ENCODE results near the gene SF3A2. TPM values are rescaled to one million over a fixed set of nuclear protein-coding genes. Genes with fewer than 3 reads are reported as not detected.

SF3A2 gene
- polyA plus RNA-seq, 1 donor from 2014 or later = 14.4 TPM

- H4K20me1 ChIP-seq (ENCODE audit: insufficient read depth) = no peaks in the 10 kb centered on the region
- no peaks in the 10 kb centered on the region for H3F3A ChIP-seq (ENCODE audit: insufficient read depth, low read length, poor library complexity, severe bottlenecking)
- TF ChIP-seq POLR2AphosphoS5 (IDR thresholded peaks at IDR 0.05) (no peak), SMC3 (conservative IDR thresholded peaks at IDR 0.05; ENCODE audit: poor library complexity) (no peak), EP300 (conservative IDR thresholded peaks at IDR 0.05; ENCODE audit: poor library complexity, severe bottlenecking) (no peak), TAF1 (IDR thresholded peaks at IDR 0.05; ENCODE audit: low read depth) (no peak)
- TF ChIP-seq, protein P1, sequence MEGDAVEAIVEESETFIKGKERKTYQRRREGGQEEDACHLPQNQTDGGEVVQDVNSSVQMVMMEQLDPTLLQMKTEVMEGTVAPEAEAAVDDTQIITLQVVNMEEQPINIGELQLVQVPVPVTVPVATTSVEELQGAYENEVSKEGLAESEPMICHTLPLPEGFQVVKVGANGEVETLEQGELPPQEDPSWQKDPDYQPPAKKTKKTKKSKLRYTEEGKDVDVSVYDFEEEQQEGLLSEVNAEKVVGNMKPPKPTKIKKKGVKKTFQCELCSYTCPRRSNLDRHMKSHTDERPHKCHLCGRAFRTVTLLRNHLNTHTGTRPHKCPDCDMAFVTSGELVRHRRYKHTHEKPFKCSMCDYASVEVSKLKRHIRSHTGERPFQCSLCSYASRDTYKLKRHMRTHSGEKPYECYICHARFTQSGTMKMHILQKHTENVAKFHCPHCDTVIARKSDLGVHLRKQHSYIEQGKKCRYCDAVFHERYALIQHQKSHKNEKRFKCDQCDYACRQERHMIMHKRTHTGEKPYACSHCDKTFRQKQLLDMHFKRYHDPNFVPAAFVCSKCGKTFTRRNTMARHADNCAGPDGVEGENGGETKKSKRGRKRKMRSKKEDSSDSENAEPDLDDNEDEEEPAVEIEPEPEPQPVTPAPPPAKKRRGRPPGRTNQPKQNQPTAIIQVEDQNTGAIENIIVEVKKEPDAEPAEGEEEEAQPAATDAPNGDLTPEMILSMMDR (IDR thresholded peaks at IDR 0.05; ENCODE audit: poor library complexity, severe bottlenecking) = no peak
- TF ChIP-seq, protein P2, sequence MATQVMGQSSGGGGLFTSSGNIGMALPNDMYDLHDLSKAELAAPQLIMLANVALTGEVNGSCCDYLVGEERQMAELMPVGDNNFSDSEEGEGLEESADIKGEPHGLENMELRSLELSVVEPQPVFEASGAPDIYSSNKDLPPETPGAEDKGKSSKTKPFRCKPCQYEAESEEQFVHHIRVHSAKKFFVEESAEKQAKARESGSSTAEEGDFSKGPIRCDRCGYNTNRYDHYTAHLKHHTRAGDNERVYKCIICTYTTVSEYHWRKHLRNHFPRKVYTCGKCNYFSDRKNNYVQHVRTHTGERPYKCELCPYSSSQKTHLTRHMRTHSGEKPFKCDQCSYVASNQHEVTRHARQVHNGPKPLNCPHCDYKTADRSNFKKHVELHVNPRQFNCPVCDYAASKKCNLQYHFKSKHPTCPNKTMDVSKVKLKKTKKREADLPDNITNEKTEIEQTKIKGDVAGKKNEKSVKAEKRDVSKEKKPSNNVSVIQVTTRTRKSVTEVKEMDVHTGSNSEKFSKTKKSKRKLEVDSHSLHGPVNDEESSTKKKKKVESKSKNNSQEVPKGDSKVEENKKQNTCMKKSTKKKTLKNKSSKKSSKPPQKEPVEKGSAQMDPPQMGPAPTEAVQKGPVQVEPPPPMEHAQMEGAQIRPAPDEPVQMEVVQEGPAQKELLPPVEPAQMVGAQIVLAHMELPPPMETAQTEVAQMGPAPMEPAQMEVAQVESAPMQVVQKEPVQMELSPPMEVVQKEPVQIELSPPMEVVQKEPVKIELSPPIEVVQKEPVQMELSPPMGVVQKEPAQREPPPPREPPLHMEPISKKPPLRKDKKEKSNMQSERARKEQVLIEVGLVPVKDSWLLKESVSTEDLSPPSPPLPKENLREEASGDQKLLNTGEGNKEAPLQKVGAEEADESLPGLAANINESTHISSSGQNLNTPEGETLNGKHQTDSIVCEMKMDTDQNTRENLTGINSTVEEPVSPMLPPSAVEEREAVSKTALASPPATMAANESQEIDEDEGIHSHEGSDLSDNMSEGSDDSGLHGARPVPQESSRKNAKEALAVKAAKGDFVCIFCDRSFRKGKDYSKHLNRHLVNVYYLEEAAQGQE (IDR thresholded peaks at IDR 0.05; ENCODE audit: borderline replicate concordance) = no peak
- no peak overlapping the region for H2AFZ ChIP-seq (ENCODE audit: low read depth, low read length)
- no peaks in the 10 kb centered on the region for H3K36me3 ChIP-seq (ENCODE audit: insufficient read depth, low read length)
- H3K4me3 ChIP-seq (ENCODE audit: low read length) = peak overlapping the region; percentile 94
- H3K79me2 ChIP-seq (replicated peaks; ENCODE audit: insufficient read depth, low read length) = peaks cover 81% of the 10 kb centered on the region
- H3K9me3 ChIP-seq (ENCODE audit: low read length) = no peaks in the 10 kb centered on the region
- peak overlapping the region; percentile 93 for H3K27ac ChIP-seq (ENCODE audit: low read length)
- H3K4me2 ChIP-seq (ENCODE audit: low read length) = peak overlapping the region; percentile 80
- H3K9ac ChIP-seq (ENCODE audit: low read length) = peak overlapping the region; percentile 92
- no peaks in the 10 kb centered on the region for H3K9me2 ChIP-seq (ENCODE audit: insufficient read depth, low read length)
- no peaks in the 10 kb centered on the region for H3K27me3 ChIP-seq (ENCODE audit: insufficient read depth, low read depth, low read length)
These were observed 1.2 kb downstream of the SF3A2 start for GRCh38 chr19:2237869-2238153.

DNA sequence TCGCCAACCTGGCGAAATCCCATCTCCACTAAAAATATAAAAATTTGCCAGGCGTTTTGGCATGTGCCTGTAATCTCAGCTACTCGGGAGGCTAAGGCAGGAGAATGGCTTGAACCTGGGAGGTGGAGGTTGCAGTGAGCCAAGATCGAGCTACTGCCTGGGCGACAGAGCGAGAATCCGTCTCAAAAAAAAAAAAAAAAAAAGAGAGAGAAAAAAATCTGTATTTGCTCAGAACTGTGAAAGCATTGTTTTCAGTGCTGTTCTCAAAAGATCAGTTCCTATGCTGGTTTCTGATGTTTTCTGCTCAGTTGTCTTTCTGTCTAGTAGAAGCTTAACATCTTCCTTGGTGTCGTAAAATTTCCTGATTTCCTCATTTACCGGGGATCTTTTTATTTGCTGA, 2.5 kb downstream of the SF3A2 start:
- peak overlapping the region; percentile 92 for H3K4me2 ChIP-seq (ENCODE audit: low read length)
- no peak overlapping the region for H2AFZ ChIP-seq (ENCODE audit: low read depth, low read length)
- no peaks in the 10 kb centered on the region for H3F3A ChIP-seq (ENCODE audit: insufficient read depth, low read length, poor library complexity, severe bottlenecking)
- no peaks in the 10 kb centered on the region for H3K27me3 ChIP-seq (ENCODE audit: insufficient read depth, low read depth, low read length)
- H3K36me3 ChIP-seq (ENCODE audit: insufficient read depth, low read length) = no peaks in the 10 kb centered on the region
- H3K27ac ChIP-seq (ENCODE audit: low read length) = peak overlapping the region; percentile 68
- no peaks in the 10 kb centered on the region for H4K20me1 ChIP-seq (ENCODE audit: insufficient read depth)
- no peaks in the 10 kb centered on the region for H3K9me2 ChIP-seq (ENCODE audit: insufficient read depth, low read length)
- no peaks in the 10 kb centered on the region for H3K9me3 ChIP-seq (ENCODE audit: low read length)
- H3K9ac ChIP-seq (ENCODE audit: low read length) = peak overlapping the region; percentile 73
- peaks cover 79% of the 10 kb centered on the region for H3K79me2 ChIP-seq (replicated peaks; ENCODE audit: insufficient read depth, low read length)
- H3K4me3 ChIP-seq (ENCODE audit: low read length) = peak overlapping the region; percentile 94
- TF ChIP-seq POLR2AphosphoS5 (IDR thresholded peaks at IDR 0.05) (no peak), SMC3 (conservative IDR thresholded peaks at IDR 0.05; ENCODE audit: poor library complexity) (no peak), EZH2 (IDR thresholded peaks at IDR 0.05; ENCODE audit: borderline replicate concordance, insufficient read depth, low read length, poor library complexity, severe bottlenecking) (no peak), MXI1 (conservative IDR thresholded peaks at IDR 0.05; ENCODE audit: poor library complexity, severe bottlenecking) (no peak), TAF1 (IDR thresholded peaks at IDR 0.05; ENCODE audit: low read depth) (no peak), RAD21 (conservative IDR thresholded peaks at IDR 0.05) (no peak), EP300 (conservative IDR thresholded peaks at IDR 0.05; ENCODE audit: poor library complexity, severe bottlenecking) (no peak)
- TF ChIP-seq, protein P1 (IDR thresholded peaks at IDR 0.05; ENCODE audit: poor library complexity, severe bottlenecking) = no peak
- TF ChIP-seq, protein P2 (IDR thresholded peaks at IDR 0.05; ENCODE audit: borderline replicate concordance) = no peak

Measured in neural cell (in vitro differentiated cells).